ENCODE results near the gene PCOLCE2. TPM values are rescaled to one million over a fixed set of nuclear protein-coding genes. Genes with fewer than 3 reads are reported as not detected.
"Not testable (repeated sequence)": the region's sequence is repeated elsewhere in the genome, so short reads cannot be mapped to it uniquely, and the experiment has no call there.

Gene PCOLCE2
- total and polyA plus RNA-seq, 2 donors: 2.0 to 4.7 TPM

DNA sequence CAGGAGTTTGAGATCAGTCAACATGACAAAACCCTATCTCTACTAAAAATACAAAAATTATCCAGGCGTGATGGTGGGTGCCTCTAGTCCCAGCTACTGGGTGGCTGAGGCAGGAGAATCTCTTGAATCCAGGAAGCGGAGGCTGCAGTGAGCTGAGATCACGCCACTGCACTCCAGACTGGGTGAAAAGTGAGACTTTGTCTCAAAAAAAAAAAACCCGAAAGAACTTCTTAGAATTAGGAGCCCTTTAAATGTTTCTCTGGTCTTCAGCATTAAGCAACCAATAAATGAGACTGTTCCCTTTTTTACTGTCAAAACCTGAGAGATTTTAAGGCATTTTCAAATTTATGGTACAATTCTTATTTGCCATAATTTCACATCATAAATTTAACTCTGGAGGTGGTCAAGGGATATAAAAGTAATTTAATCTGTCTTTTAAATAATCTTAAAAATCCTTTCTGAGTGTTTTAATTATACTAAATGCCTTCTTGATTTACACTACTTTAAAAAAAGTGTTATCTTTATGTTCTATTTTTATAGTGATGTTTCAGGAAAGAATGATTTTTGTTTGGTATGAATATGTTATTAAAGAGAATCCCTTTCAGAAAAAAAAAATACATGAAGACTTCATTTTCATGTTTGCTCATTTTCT is 10.1 kb downstream of the PCOLCE2 start:
- 96% methylated on average over 4 of the region's 4 CpGs for WGBS
- Histone ChIP-seq H3K4me1 (ENCODE audit: control insufficient read depth in 2 of 2, insufficient read depth in 2 of 2, low read length in 2 of 2) (no peaks in the 10 kb centered on the region), H3K27me3 (ENCODE audit: control insufficient read depth in 2 of 2, insufficient read depth in 1 of 2, low read length in 1 of 2) (no peaks in the 10 kb centered on the region), H3K36me3 (ENCODE audit: control insufficient read depth in 2 of 2, insufficient read depth in 2 of 2, low read length in 1 of 2) (no peaks in the 10 kb centered on the region), H3K27ac (ENCODE audit: low read depth in 1 of 2, low read length in 1 of 2) (no peak overlapping the region), H3K9me3 (ENCODE audit: control insufficient read depth in 2 of 2, insufficient read depth in 1 of 2, low read length in 1 of 2) (no peaks in the 10 kb centered on the region), H3K4me3 (ENCODE audit: low read length in 2 of 2) (no peak overlapping the region)
- DNase-seq (ENCODE audit: low read depth in 6 of 9, low spot score in 9 of 9): no peak

- Histone ChIP-seq H3K36me3 (ENCODE audit: control insufficient read depth in 2 of 2, insufficient read depth in 2 of 2, low read length in 1 of 2) (no peaks in the 10 kb centered on the region), H3K27me3 (ENCODE audit: control insufficient read depth in 2 of 2, insufficient read depth in 1 of 2, low read length in 1 of 2) (no peaks in the 10 kb centered on the region), H3K4me1 (ENCODE audit: control insufficient read depth in 2 of 2, insufficient read depth in 2 of 2, low read length in 2 of 2) (no peaks in the 10 kb centered on the region), H3K27ac (ENCODE audit: low read depth in 1 of 2, low read length in 1 of 2) (no peak overlapping the region), H3K4me3 (ENCODE audit: low read length in 2 of 2) (no peak overlapping the region), H3K9me3 (ENCODE audit: control insufficient read depth in 2 of 2, insufficient read depth in 1 of 2, low read length in 1 of 2) (no peaks in the 10 kb centered on the region)
- DNase-seq (ENCODE audit: low read depth in 6 of 9, low spot score in 9 of 9): no peak
- 81% methylated on average over 1 of the region's 1 CpG for WGBS
Observed at GRCh38 chr3:142876417-142876816, 12.5 kb downstream of the PCOLCE2 start.

- no peaks in the 10 kb centered on the region for H3K9me3 ChIP-seq (ENCODE audit: control insufficient read depth in 2 of 2, insufficient read depth in 1 of 2, low read length in 1 of 2)
- 98% methylated on average over 2 of the region's 2 CpGs for WGBS
Observed at GRCh38 chr3:142875583-142876207, 13.2 kb downstream of the PCOLCE2 start.

DNA sequence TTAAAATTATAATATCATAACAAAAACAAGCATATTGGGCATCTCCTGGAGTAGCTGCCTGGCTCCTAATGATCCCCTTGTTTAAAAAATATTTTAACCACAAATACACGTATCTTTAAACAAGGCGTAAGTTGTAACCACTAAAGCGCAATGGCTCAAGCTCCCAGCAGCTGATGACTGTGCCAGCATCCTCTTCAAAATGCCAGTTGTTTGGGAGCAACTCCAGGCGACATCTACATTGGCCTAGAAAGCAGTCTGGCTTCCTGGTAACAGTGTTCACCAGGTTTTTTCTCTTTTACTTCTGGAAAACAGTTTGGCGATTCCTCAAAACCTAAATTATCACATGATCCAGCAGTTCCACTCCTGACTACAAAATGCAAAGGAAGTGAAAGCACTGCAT is 13.8 kb downstream of the PCOLCE2 start:
- Histone ChIP-seq H3K27me3 (ENCODE audit: control insufficient read depth in 2 of 2, insufficient read depth in 1 of 2, low read length in 1 of 2) (no peaks in the 10 kb centered on the region), H3K4me3 (ENCODE audit: low read length in 2 of 2) (no peak overlapping the region), H3K36me3 (ENCODE audit: control insufficient read depth in 2 of 2, insufficient read depth in 2 of 2, low read length in 1 of 2) (no peaks in the 10 kb centered on the region), H3K27ac (ENCODE audit: low read depth in 1 of 2, low read length in 1 of 2) (no peak overlapping the region), H3K9me3 (ENCODE audit: control insufficient read depth in 2 of 2, insufficient read depth in 1 of 2, low read length in 1 of 2) (no peaks in the 10 kb centered on the region), H3K4me1 (ENCODE audit: control insufficient read depth in 2 of 2, insufficient read depth in 2 of 2, low read length in 2 of 2) (no peaks in the 10 kb centered on the region)
- no peak for DNase-seq (ENCODE audit: low read depth in 6 of 9, low spot score in 9 of 9)
- WGBS: 95% methylated on average over 5 of the region's 5 CpGs

More at GRCh38 chr3:142875583-142876207, 13.2 kb downstream of the PCOLCE2 start:
- no peaks in the 10 kb centered on the region for H3K4me1 ChIP-seq (ENCODE audit: control insufficient read depth in 2 of 2, insufficient read depth in 2 of 2, low read length in 2 of 2)
- no peak overlapping the region for H3K4me3 ChIP-seq (ENCODE audit: low read length in 2 of 2)
- no peaks in the 10 kb centered on the region for H3K36me3 ChIP-seq (ENCODE audit: control insufficient read depth in 2 of 2, insufficient read depth in 2 of 2, low read length in 1 of 2)
- DNase-seq (ENCODE audit: low read depth in 6 of 9, low spot score in 9 of 9): no peak
- no peaks in the 10 kb centered on the region for H3K27me3 ChIP-seq (ENCODE audit: control insufficient read depth in 2 of 2, insufficient read depth in 1 of 2, low read length in 1 of 2)
- no peak overlapping the region for H3K27ac ChIP-seq (ENCODE audit: low read depth in 1 of 2, low read length in 1 of 2)

GRCh38 chr3:142868382-142868781 is 20.5 kb downstream of the PCOLCE2 start:
- not testable (repeated sequence) for H3K27me3 ChIP-seq (ENCODE audit: control insufficient read depth in 2 of 2, insufficient read depth in 1 of 2, low read length in 1 of 2); H3K9me3 ChIP-seq (ENCODE audit: control insufficient read depth in 2 of 2, insufficient read depth in 1 of 2, low read length in 1 of 2); H3K4me1 ChIP-seq (ENCODE audit: control insufficient read depth in 2 of 2, insufficient read depth in 2 of 2, low read length in 2 of 2); H3K4me3 ChIP-seq (ENCODE audit: low read length in 2 of 2); DNase-seq (ENCODE audit: low read depth in 6 of 9, low spot score in 9 of 9); H3K27ac ChIP-seq (ENCODE audit: low read depth in 1 of 2, low read length in 1 of 2); H3K36me3 ChIP-seq (ENCODE audit: control insufficient read depth in 2 of 2, insufficient read depth in 2 of 2, low read length in 1 of 2)
- 96% methylated on average over 8 of the region's 8 CpGs for WGBS

- WGBS: 89% methylated on average over 9 of the region's 9 CpGs
- Histone ChIP-seq H3K4me1 (ENCODE audit: control insufficient read depth in 2 of 2, insufficient read depth in 2 of 2, low read length in 2 of 2) (no peaks in the 10 kb centered on the region), H3K36me3 (ENCODE audit: control insufficient read depth in 2 of 2, insufficient read depth in 2 of 2, low read length in 1 of 2) (no peaks in the 10 kb centered on the region), H3K27ac (ENCODE audit: low read depth in 1 of 2, low read length in 1 of 2) (no peak overlapping the region), H3K27me3 (ENCODE audit: control insufficient read depth in 2 of 2, insufficient read depth in 1 of 2, low read length in 1 of 2) (no peaks in the 10 kb centered on the region), H3K9me3 (ENCODE audit: control insufficient read depth in 2 of 2, insufficient read depth in 1 of 2, low read length in 1 of 2) (no peaks in the 10 kb centered on the region), H3K4me3 (ENCODE audit: low read length in 2 of 2) (no peak overlapping the region)
- DNase-seq (ENCODE audit: low read depth in 6 of 9, low spot score in 9 of 9): no peak
Observed at GRCh38 chr3:142866841-142867631, 21.8 kb downstream of the PCOLCE2 start.

GRCh38 chr3:142863930-142864920 is 24.7 kb downstream of the PCOLCE2 start:
- Histone ChIP-seq H3K27ac (ENCODE audit: low read depth in 1 of 2, low read length in 1 of 2) (no peak overlapping the region), H3K27me3 (ENCODE audit: control insufficient read depth in 2 of 2, insufficient read depth in 1 of 2, low read length in 1 of 2) (no peaks in the 10 kb centered on the region), H3K9me3 (ENCODE audit: control insufficient read depth in 2 of 2, insufficient read depth in 1 of 2, low read length in 1 of 2) (no peaks in the 10 kb centered on the region), H3K4me3 (ENCODE audit: low read length in 2 of 2) (no peak overlapping the region), H3K36me3 (ENCODE audit: control insufficient read depth in 2 of 2, insufficient read depth in 2 of 2, low read length in 1 of 2) (no peaks in the 10 kb centered on the region), H3K4me1 (ENCODE audit: control insufficient read depth in 2 of 2, insufficient read depth in 2 of 2, low read length in 2 of 2) (no peaks in the 10 kb centered on the region)
- peak in 2 of 9 donors; percentile 5 to 25 for DNase-seq (ENCODE audit: low read depth in 6 of 9, low spot score in 9 of 9)
- WGBS: 85% methylated on average over 8 of the region's 8 CpGs

GRCh38 chr3:142863010-142863817 is 25.7 kb downstream of the PCOLCE2 start:
- Histone ChIP-seq H3K4me1 (ENCODE audit: control insufficient read depth in 2 of 2, insufficient read depth in 2 of 2, low read length in 2 of 2) (no peaks in the 10 kb centered on the region), H3K27me3 (ENCODE audit: control insufficient read depth in 2 of 2, insufficient read depth in 1 of 2, low read length in 1 of 2) (no peaks in the 10 kb centered on the region), H3K27ac (ENCODE audit: low read depth in 1 of 2, low read length in 1 of 2) (peak overlapping the region in 1 of 2 donors; percentile 50), H3K36me3 (ENCODE audit: control insufficient read depth in 2 of 2, insufficient read depth in 2 of 2, low read length in 1 of 2) (no peaks in the 10 kb centered on the region), H3K9me3 (ENCODE audit: control insufficient read depth in 2 of 2, insufficient read depth in 1 of 2, low read length in 1 of 2) (no peaks in the 10 kb centered on the region), H3K4me3 (ENCODE audit: low read length in 2 of 2) (no peak overlapping the region)
- peak in 4 of 9 donors; percentile 9 to 33 (median 11) for DNase-seq (ENCODE audit: low read depth in 6 of 9, low spot score in 9 of 9)
- 38% methylated on average over 7 of the region's 7 CpGs for WGBS
